Measurements from ENCODE around the gene TLR6.

DNA sequence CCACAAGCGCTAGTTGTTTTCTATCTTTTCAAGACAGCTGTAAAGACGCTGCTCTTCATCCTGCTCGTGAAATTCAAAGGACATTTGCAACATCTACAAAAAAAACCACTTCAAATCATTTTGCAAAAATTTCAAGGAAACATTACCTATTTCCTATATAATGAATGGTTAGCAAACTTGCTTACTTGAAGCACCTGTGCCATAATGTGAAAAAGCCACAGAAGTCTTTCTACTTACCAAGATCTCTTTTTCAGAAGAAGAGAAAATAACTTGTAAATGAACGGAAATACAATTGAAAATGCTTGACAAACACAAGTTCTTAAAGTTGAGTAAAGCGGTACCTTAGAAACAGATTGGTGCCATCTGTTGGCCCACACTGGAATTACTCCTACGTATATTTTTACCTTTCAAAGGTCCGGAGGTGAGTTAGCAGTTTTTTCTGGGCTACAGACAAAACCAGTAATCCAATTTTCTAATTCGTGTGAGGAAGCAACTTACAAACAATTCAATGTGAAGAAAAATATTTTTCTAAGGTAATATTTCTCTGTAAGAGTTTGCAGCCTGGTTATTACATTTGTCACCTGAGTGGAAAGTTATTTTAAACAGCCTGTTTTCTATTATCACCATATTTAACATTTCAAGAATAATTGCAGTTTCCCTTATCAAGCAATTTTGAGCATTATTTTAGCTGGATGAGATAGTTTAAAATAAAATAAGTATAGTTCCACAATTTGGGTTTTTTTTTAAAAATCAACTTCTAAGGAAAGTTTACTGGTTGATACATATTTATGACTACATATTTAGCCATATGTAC, at the start of gene TLR6:
- TF ChIP-seq, protein P1, sequence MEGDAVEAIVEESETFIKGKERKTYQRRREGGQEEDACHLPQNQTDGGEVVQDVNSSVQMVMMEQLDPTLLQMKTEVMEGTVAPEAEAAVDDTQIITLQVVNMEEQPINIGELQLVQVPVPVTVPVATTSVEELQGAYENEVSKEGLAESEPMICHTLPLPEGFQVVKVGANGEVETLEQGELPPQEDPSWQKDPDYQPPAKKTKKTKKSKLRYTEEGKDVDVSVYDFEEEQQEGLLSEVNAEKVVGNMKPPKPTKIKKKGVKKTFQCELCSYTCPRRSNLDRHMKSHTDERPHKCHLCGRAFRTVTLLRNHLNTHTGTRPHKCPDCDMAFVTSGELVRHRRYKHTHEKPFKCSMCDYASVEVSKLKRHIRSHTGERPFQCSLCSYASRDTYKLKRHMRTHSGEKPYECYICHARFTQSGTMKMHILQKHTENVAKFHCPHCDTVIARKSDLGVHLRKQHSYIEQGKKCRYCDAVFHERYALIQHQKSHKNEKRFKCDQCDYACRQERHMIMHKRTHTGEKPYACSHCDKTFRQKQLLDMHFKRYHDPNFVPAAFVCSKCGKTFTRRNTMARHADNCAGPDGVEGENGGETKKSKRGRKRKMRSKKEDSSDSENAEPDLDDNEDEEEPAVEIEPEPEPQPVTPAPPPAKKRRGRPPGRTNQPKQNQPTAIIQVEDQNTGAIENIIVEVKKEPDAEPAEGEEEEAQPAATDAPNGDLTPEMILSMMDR (IDR thresholded peaks at IDR 0.05), result peak; percentile 87
- TF ChIP-seq EZH2 (IDR thresholded peaks at IDR 0.05; ENCODE audit: borderline replicate concordance, insufficient read depth, low read depth, low read length, poor library complexity, severe bottlenecking), result no peak
